SK-N-SH treated with all-trans-retinoic acid at 6 μM for 48 hours (cell line): Measurements from ENCODE around the gene ALG9.

Experiments used
- CREB5 ChIP-seq: fragments of 250-450 bp; sonication (Bioruptor Pico); IDR thresholded peaks from 2 replicates; pipeline ENCODE4 v1.5.1; 2020; ENCODE audit warnings: low read depth, mild to moderate bottlenecking, moderate library complexity
- CSDC2 ChIP-seq: fragments of 250-450 bp; sonication (Bioruptor Pico); IDR thresholded peaks from 2 replicates; pipeline ENCODE4 v1.5.0; 2020; ENCODE audit warnings: mild to moderate bottlenecking, moderate library complexity
- RARB ChIP-seq: fragments of 250-450 bp; sonication (Bioruptor Pico); IDR thresholded peaks from 2 replicates; pipeline ENCODE4 v1.8.0; 2021; ENCODE audit warnings: mild to moderate bottlenecking, moderate library complexity
- TSHZ2 ChIP-seq: fragments of 250-450 bp; sonication (Bioruptor Pico); IDR thresholded peaks from 2 replicates; pipeline ENCODE4 v1.5.0; 2020; ENCODE audit warnings: mild to moderate bottlenecking, moderate library complexity
- ZFP30 ChIP-seq: fragments of 450-650 bp; formaldehyde crosslinking; IDR thresholded peaks from 2 replicates; pipeline ENCODE4 v1.5.0; 2022; ENCODE audit warnings: mild to moderate bottlenecking, moderate library complexity
- ZNF8 ChIP-seq: fragments of 450-650 bp; formaldehyde crosslinking; IDR thresholded peaks from 2 replicates; pipeline ENCODE4 v1.5.0; 2020; ENCODE audit warnings: mild to moderate bottlenecking, moderate library complexity

GRCh38 chr11:111860257-111860656, 11.1 kb downstream of the ALG9 start:
- no peak for TF ChIP-seq RARB (CRISPR knock-in tag)
- no peak for TF ChIP-seq ZNF8
- TF ChIP-seq CREB5 (CRISPR knock-in tag): no peak
- TF ChIP-seq TSHZ2 (CRISPR knock-in tag): no peak
- no peak for TF ChIP-seq ZFP30
- no peak for TF ChIP-seq CSDC2
